Kidney capillary endothelial cell (primary cell): ENCODE data around the gene CHRNA3.

Experiments
- DNase-seq: peaks from one replicate; pipeline ENCODE4 v3.0.0-alpha.2; 2018; ENCODE audit warnings: low spot score

CHRNA3 gene

DNA sequence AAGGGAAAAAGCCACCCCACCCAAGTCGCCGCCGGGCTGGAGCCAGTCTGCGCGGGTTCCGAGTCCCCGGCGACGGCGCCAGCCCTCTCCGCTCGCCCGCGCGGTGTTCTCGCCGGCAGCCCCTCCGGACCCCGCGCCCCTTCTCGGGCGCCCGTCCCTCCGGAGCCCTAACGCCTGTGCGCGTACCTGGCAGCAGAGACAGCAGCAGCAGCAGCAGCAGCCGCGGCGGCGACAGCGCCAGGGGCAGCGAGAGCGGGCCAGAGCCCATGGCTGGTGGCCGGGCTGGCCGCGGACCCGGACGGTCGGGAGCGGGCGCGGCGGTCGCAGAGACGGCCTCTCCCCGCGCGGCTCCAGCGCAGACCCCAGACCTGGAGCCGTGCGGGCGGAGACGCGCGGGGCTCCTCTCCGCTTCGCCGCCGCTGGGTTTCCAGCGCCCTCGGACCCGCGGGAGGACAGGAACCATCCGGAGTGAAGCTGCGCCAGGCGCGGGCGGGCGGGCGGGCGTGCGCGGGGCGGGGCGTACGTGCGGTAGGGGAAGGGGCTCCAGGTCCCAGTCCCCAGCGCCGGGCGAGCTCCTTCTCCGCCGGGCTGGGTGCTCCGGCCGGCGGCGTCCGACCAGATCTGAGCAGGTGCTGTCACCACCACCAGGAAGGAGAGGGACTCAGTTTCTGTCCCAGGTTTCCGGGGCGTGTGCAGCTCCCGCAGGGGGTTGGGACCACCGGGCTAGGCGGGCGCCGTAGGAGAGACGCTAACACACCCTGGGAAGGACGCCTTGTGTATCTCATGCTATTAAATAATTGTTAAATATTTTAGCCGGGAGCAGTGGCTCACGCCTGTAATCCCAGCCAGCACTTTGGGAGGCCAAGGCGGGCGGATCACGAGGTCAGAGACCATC lies at the start of gene CHRNA3:
CHRNA3 (minus strand) TSS at position 470 of the 895 bp plus-strand sequence; CDS start at position 268, 202 bp downstream.
- DNase-seq = peak; percentile 3

GRCh38 chr15:78668987-78669386 lies 48.2 kb upstream of the CHRNA3 start:
- no peak for DNase-seq

- no peak for DNase-seq
Observed at GRCh38 chr15:78667578-78668236, 46.9 kb upstream of the CHRNA3 start.

- DNase-seq = no peak
Observed at GRCh38 chr15:78666010-78666409, 45.2 kb upstream of the CHRNA3 start.

- DNase-seq = no peak
Observed at GRCh38 chr15:78663703-78664102, 42.9 kb upstream of the CHRNA3 start.

DNA sequence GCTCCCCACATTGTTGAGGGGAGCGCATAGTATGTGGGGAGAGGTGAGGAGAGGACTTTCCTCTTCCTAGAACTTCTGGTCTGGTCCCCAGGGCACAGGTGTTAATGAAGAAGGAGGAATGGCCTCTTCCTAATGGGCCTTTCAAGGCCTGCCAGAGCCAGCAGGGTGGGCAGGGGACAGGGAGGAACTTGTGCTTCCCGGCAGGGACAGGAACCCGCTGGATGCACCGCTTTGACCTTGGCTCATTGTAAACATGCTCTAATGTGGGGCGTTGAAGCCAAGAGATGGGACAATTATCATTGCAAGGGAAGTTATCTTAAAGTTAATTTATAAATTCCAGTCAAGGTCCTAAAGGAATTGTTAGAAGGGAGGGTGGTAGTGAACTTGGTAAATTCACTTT lies 41.2 kb upstream of the CHRNA3 start:
- no peak for DNase-seq

DNA sequence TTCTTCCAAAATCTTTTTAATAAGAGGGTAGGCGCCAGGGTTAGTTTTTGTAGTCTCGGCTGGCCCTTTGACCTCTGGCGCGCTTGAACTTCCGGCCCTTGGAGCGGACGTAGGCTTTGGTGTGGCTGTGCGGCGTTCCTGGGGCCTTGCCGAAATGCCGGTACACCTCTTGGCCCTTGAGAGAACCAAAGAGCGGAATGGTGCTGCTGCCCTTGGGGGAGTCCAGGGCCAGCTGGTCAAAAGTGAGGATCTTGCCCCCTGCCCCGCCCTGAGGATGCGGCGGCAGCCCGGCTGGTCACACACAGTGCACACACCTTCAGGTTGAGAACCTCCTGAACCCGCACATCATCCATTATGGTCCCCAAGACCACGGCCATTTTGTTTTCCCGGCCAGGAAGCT lies 40.2 kb upstream of the CHRNA3 start:
- no peak for DNase-seq

DNA sequence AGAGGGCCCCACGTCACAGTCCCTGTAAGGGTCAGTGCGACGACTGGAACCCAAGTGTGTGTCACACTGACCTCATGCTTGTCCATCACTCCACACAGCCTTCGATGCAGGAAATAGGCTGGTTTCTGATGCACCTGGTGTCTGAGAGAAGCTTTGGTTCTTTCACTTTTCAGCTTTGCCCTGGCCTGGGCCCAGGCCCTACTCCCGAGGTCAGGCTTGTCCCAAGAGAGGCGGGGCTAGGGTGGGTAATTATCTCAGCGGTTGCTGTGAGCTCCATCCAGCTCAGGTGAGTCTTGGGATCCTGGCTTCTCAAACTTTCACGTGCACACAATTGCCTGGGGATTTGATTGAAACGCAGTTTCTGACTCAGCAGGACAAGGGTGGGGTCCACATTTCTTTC lies 39.8 kb upstream of the CHRNA3 start:
- DNase-seq = no peak

- no peak for DNase-seq
Observed at GRCh38 chr15:78658823-78659222, 38.0 kb upstream of the CHRNA3 start.

DNA sequence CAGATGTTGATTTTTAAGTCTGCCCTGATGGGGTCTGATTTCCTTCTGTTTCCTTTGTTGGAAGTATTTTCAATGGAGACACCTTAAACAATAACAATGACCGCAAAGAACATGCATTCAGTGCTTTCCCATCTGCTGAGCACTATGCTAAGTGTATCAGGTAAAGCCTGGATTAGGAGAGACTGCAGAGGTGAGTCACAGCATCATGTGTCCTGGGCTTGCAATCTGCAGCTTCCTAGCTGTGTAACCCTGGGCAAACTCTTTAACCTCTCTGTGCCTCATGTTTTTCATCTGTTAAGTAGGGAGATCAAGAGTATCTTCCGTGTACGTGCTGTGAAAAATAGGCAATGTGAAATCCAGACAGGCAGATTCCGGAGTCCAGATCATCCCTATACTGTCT lies 33.5 kb upstream of the CHRNA3 start:
- no peak for DNase-seq

DNA sequence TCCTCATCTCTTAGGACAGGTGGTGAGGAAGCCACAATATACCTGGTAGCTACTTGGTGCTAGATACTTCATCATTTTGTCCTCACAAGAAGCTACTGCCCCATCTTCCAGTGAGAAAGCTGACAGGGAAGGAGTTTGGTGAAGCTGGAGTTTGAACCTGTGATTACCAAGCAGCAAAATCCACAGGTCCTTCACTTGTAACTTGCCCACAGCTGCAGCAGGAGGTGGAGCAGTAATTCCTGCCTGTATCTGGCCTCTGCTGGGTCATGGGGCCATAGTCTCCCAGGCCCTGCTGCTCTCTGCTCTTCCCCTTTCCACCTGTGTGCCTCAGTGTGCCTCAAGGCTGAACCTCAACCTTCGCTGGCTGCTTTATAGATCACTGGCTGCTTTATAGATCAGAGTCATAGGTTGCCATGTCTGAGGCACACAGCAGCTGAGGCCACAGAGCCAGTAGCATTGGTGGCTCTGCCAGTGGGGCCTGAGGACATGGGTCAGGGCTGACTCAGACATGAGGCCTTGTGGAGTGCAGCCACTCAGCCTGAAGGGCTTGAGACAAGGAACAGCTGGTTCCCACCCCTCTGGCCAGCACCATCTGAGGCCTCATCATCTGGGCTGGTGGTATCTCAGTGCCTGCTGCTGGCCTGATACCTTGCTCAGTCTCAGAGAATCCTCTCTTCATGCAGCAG lies 31.3 kb upstream of the CHRNA3 start:
- no peak for DNase-seq

DNA sequence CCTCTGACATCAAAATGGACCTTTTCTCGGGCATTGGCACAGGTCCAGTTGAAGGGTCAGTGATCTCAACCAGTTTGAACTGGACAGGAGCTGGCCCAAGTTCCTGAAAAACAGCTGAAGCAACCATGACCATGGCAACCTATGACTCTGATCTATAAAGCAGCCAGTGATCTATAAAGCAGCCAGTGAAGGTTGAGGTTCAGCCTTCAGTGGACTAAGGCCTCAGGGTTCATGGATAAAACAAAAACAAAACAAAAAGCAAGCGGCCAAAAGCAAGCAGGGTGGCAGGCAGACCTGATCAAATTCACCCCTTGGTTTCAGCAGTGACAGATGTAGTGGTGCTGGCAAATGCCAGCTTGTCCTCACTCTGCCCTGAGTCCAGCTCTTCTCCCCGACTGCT lies 30.2 kb upstream of the CHRNA3 start:
- no peak for DNase-seq

GRCh38 chr15:78650022-78650421 lies 29.2 kb upstream of the CHRNA3 start:
- no peak for DNase-seq

DNA sequence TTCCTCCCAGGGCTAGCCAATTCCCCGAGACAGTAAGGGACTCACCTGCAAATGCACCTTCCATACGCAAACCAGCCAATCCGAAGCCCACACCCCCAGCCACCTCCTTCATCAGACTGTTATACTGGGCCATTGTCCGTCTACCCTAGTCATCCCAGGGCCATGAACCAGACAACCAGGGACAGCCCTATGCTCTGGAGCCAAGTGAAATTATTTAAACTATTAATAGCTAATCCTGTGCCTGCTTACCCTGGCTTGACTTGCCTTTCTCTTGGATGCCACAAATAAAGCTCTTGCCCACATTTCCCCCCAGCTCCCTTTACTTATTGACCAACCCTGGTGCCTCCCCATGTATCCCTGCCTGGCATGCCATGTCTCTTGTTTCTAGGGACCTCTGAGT lies 24.2 kb upstream of the CHRNA3 start:
- DNase-seq = no peak

GRCh38 chr15:78642331-78642730 lies 21.5 kb upstream of the CHRNA3 start:
- no peak for DNase-seq

DNA sequence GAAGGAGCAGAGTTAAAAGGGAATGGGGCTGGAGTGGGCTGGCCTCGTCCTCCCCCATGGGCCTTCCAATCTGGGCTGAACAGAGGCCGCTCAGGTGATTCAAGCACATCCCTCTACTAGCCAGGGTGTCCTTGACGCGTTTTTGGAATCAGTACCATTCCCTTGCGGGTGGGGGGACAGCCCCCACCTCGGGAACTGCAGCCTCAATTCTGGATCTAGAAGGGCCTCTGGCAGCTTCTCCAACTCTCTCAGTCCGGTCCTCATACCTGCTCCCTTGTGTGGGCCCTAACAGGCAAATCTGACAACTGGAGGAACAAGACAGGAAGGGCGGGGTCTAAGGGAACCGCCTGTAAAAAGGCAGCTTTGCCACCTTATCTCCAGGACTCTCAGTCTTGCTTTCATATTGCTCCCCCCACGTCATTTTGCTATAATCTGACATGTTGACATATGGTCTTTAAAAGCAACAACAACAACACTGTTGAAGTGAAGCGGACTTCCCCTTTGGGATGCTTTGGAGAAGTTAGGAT lies 21.0 kb upstream of the CHRNA3 start:
- DNase-seq = no peak

- DNase-seq = peak; percentile 4
Observed at GRCh38 chr15:78641102-78641748, 20.4 kb upstream of the CHRNA3 start, which contains the start of gene CHRNB4. TSS of gene CHRNB4 (minus strand) at chr15:78641210. CDS start at chr15:78641133, 77 bp downstream.

DNA sequence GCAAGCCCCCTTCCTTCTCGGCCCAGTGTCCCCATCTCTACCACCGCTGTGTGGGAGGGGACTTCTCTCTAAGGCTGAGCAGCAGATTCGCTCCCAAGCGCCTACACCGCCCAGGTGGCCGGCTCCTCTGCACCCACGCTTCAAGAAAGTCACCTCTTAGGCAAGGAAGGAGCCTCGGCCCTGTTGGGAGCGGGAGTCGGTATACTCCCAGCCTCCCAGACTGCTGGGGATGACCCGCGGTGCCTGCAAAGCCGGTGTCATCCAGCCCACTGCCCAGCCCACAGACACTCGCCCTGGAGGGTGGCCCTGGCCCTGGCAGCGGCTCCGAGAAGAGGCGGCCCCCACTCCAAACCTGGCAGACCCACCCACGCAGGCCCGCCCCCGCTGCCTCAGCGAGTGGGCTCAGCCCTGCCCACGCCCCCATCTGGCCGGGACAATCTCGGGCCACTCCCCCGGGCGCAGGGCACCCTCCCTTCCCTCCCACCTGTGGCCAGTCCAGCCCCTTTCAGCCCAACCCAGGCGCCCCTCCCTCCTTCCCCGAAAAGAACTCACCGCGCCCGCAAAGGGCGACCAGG lies 19.8 kb upstream of the CHRNA3 start:
- no peak for DNase-seq

- DNase-seq = peak; percentile 46
Observed at GRCh38 chr15:78638658-78639314, 18.0 kb upstream of the CHRNA3 start.

GRCh38 chr15:78637776-78638435 lies 17.1 kb upstream of the CHRNA3 start:
- DNase-seq = no peak
